BE2C (cell line): Measurements from ENCODE around the gene TOR3A.

Experiments
- DNase-seq: peaks from one replicate; pipeline ENCODE4 v3.0.0-alpha.2; 2020
- H3K27me3 ChIP-seq: fragments of 250-450 bp; sonication (Bioruptor Pico); 2 replicates; pipeline ENCODE4 v1.5.1; 2020; ENCODE audit warnings: mild to moderate bottlenecking
- H3K36me3 ChIP-seq: fragments of 250-450 bp; sonication (Bioruptor Pico); 2 replicates; pipeline ENCODE4 v1.5.1; 2020; ENCODE audit warnings: mild to moderate bottlenecking
- H3K4me1 ChIP-seq: fragments of 250-450 bp; sonication (Bioruptor Pico); 2 replicates; pipeline ENCODE4 v1.5.1; 2020
- H3K4me3 ChIP-seq: 2 replicates; pipeline ENCODE4 v1.5.1; 2011; ENCODE audit warnings: low read depth, low read length
- H3K9me3 ChIP-seq: fragments of 250-450 bp; sonication (Bioruptor Pico); 2 replicates; pipeline ENCODE4 v1.5.1; 2020
- TF ChIP-seq, protein P1 (sequence below): IDR thresholded peaks from 2 replicates; pipeline ENCODE4 v1.5.1; 2012; ENCODE audit warnings: mild to moderate bottlenecking, low read depth, low read length

Gene TOR3A

DNA sequence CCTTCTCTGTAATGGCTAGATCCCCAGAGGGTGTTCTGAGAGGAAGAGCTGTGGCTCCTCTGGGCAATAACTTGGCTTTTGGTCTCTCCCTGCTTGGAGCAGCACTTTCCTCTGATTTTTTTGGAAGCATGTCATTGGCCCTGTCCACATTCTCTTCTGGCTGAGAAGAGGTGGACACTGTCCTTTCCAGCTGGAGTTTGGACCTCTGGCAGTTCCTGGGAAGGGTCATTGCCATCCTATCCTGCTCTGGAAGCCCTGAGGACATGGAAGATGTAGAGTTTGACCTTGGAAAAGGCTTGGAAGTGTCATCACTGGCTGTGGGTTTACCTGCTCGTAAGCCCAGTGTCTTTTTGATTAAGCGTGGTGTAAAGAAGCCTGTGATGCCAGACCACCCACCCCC, 26.8 kb downstream of the TOR3A start:
- H3K9me3 ChIP-seq, result no peaks in the 10 kb centered on the region
- no peak overlapping the region for H3K4me3 ChIP-seq
- H3K36me3 ChIP-seq, result peaks cover 45% of the 10 kb centered on the region
- no peak for DNase-seq
- TF ChIP-seq, protein P1, sequence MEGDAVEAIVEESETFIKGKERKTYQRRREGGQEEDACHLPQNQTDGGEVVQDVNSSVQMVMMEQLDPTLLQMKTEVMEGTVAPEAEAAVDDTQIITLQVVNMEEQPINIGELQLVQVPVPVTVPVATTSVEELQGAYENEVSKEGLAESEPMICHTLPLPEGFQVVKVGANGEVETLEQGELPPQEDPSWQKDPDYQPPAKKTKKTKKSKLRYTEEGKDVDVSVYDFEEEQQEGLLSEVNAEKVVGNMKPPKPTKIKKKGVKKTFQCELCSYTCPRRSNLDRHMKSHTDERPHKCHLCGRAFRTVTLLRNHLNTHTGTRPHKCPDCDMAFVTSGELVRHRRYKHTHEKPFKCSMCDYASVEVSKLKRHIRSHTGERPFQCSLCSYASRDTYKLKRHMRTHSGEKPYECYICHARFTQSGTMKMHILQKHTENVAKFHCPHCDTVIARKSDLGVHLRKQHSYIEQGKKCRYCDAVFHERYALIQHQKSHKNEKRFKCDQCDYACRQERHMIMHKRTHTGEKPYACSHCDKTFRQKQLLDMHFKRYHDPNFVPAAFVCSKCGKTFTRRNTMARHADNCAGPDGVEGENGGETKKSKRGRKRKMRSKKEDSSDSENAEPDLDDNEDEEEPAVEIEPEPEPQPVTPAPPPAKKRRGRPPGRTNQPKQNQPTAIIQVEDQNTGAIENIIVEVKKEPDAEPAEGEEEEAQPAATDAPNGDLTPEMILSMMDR, result no peak
- H3K4me1 ChIP-seq, result 0 out of 2 replicates have a peak, but pooled peaks cover 3% of the 10 kb centered on the region
- H3K27me3 ChIP-seq, result no peaks in the 10 kb centered on the region

DNA sequence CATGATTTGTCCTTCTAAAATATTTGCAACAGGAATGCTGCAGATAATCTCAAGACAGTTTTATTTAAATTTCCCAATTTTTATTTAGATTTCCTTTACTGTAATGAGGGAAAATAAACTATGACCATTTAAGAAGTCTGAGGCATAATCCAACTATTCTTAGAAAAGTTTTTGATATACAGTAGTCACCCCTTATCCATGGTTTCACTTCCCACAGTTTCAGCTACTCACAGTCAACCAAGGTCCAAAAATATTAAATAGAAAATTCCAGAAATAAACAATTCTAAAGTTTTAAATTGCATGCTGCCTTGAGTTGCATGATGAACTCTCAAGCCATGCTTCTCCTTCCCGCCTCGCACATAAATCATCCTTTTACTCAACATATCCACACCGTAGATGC, 33.3 kb downstream of the TOR3A start:
- Histone ChIP-seq H3K9me3 (no peaks in the 10 kb centered on the region), H3K4me3 (no peak overlapping the region), H3K27me3 (no peaks in the 10 kb centered on the region), H3K4me1 (no peaks in the 10 kb centered on the region), H3K36me3 (peaks cover 35% of the 10 kb centered on the region)
- DNase-seq, result no peak
- TF ChIP-seq, protein P1, result no peak

DNA sequence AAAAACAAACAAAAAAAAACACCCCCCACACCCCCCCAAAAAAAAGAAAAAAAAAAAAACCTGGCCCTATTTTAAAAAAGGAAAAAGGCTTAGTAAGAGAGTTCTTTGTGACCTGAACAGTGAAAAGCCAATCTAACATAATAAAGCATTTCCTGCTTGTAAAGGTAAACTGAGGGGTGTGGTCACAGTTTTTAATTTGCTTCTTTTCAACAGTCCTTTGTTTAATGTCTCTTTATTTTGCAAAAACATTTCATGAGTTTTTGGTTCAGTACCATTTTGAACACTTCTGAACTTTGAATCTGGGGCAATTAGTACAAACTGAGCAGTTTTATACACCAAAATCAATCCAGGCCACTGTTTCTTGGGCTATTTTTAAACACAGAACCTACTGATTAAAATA, 37.6 kb downstream of the TOR3A start:
- Histone ChIP-seq H3K4me3 (no peak overlapping the region), H3K36me3 (peaks cover 21% of the 10 kb centered on the region), H3K9me3 (no peaks in the 10 kb centered on the region), H3K27me3 (no peaks in the 10 kb centered on the region), H3K4me1 (0 out of 2 replicates have a peak, but pooled peaks cover 4% of the 10 kb centered on the region)
- DNase-seq, result no peak
- TF ChIP-seq, protein P1, result no peak

DNA sequence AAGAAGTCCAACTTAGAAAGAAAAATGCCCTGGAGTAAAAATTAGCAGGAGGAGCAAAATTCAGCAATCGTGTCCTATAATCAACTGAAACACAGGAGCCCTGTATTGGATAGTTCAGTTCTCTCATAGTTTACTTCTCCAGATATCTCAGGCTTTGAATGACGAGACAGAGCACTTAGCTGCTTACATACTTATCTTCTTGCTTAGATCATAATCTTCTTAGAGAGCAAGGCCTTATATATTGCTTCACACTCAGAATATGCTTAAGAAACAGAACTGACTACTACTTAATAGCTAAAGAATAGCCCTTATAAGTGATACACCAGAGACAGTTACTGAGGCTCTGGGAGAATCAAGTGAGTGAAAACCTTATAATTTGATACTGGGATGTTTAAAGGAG, 38.9 kb downstream of the TOR3A start:
- no peaks in the 10 kb centered on the region for H3K9me3 ChIP-seq
- no peaks in the 10 kb centered on the region for H3K27me3 ChIP-seq
- H3K4me3 ChIP-seq, result no peak overlapping the region
- peaks cover 25% of the 10 kb centered on the region for H3K36me3 ChIP-seq
- TF ChIP-seq, protein P1, result no peak
- no peak for DNase-seq
- 0 out of 2 replicates have a peak, but pooled peaks cover 4% of the 10 kb centered on the region for H3K4me1 ChIP-seq

DNA sequence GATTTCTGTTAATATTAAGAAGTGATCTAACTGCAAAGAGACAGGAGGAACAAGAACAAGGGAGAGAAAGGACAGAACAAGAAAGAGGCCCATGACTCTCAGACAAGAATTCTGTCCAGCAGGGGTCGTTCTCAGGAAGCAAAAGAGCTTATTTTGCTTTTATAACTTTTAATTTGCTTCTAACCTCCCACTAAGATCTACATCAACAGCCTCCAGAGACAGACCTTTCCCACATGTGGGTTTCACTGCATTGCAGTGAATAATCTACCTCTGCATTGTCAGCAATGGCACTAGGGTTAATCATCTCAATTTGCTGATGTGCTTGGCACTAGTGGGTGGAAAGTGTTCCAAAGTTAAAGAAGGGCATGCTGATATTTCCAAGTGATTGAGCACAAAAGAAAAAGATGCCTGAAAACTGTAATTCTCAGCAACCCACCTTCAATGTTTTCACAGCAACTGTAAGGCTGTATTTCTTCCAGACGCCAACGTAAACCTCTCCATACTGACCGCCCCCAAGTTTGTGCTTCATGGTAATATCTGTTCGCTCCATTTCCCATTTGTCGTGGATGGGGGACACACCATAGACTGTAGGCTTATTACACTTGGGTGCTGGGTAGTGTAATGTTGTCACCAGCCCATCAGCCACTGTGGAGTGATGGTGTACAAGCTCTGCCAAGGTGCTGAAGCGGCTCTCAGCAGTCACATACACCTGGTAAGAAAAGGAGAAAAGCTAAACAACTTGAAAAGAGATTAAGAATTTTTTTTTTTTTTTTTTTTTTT, 39.5 kb downstream of the TOR3A start:
- Histone ChIP-seq H3K27me3 (no peaks in the 10 kb centered on the region), H3K4me1 (0 out of 2 replicates have a peak, but pooled peaks cover 4% of the 10 kb centered on the region), H3K4me3 (no peak overlapping the region), H3K9me3 (no peaks in the 10 kb centered on the region), H3K36me3 (peaks cover 30% of the 10 kb centered on the region)
- TF ChIP-seq, protein P1, result peak; percentile 72
- peak; percentile 56 for DNase-seq

DNA sequence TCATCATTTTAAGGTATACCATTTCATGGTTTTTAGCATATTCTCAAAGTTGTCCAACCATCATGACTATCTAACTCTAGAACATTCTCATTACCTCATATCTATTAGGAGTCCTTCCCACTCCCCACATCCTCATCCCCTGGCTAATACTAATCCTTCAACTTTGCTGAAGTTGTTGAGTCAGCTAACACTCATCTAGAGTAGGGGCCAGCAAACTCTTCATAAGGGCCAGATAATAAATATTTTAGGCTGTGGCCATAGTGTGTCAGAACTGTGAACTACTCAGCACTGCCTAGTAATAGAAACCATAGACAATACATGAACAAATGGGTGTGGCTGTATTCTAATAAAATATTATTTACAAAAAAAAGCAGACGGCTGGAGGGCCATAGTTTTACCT, 43.0 kb downstream of the TOR3A start:
- DNase-seq, result no peak
- TF ChIP-seq, protein P1, result no peak
- H3K27me3 ChIP-seq, result no peaks in the 10 kb centered on the region
- H3K9me3 ChIP-seq, result no peaks in the 10 kb centered on the region
- 0 out of 2 replicates have a peak, but pooled peaks cover 4% of the 10 kb centered on the region for H3K4me1 ChIP-seq
- H3K36me3 ChIP-seq, result peaks cover 17% of the 10 kb centered on the region
- no peak overlapping the region for H3K4me3 ChIP-seq
